ENCODE measurements around the gene GOPC. TPM values are rescaled to one million over a fixed set of nuclear protein-coding genes. Genes with fewer than 3 reads are reported as not detected.
"Not testable (repeated sequence)": the region's sequence is repeated elsewhere in the genome, so short reads cannot be mapped to it uniquely, and the experiment has no call there.

GOPC gene
- total RNA-seq, 1 donor, result 8.6 TPM

DNA sequence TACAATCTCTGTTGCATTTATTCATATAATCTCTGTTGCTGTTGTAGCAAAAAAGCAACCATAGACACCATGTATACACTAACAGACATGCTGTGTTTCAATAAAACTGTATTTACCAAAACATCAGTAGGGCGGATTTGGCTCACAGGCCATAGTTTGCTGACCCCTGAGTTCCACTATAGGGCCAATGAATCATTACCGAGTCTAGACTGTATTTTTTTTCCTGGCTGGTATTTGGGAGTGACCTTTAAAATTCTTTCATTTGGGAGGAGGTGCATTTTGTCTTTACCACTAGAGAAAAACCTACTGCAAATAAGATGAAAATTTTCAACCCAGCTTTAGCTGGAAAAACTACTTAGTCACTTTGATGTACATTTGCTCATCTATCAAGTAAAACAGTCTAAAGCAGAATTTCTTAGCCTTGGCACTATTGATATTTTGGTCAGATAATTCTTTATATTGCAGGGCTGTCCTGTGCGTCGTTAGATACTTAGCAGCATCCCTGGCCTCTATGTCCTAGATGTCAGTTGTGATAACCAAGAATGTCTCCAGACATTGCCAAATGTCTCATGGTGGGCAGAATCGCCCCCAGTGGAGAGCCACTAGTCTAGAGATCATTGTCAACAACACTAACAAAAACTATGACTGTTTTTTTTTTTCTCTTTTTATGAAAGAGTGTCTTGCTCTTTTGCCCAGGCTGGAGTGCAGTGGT, 80.4 kb downstream of the GOPC start:
- no peak overlapping the region for H3K4me3 ChIP-seq (ENCODE audit: low read length)
- no peaks in the 10 kb centered on the region for H3K4me1 ChIP-seq (ENCODE audit: insufficient read depth, low read length)
- no peaks in the 10 kb centered on the region for H3K27me3 ChIP-seq (ENCODE audit: insufficient read depth, low read length)
- H3K9me3 ChIP-seq (ENCODE audit: low read depth, low read length), result no peaks in the 10 kb centered on the region

DNA sequence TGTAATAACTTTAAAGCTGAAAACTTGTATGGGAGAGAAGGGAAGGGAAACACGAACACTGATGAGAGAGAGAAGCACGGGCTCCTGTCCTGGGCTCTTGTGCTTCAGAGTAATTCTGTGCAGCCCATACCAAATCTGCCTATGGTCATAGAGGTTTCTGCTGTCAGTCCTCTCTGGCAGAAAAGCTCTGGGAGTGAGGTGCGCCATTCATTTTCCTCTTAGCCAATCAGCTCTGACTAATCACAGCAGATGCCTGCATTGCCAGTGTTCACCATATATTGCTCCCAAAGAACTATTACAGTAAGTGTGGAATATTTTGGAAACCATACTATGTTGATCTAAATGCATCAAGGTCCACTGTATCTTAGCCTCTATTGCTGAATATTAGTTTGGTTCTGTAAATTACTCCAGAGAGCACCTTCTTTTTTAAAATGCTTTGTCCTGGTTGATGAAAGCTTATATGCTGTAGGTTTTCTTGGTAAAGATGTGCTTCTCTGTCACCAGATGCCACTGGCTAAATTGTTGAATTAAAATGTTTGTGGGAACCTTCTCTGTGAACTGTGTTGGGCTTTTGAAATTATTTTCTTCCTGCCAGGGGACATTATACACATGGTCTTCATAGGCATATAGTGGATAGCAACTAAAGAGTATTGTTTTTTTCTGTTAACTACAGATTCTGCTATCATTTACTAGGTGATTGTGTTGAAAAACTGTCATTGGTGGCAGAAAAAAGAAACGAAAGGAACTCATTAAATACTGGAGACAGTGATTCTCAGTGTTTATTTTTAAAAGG, 81.5 kb downstream of the GOPC start:
- H3K4me3 ChIP-seq (ENCODE audit: low read length), result no peak overlapping the region
- no peaks in the 10 kb centered on the region for H3K4me1 ChIP-seq (ENCODE audit: insufficient read depth, low read length)
- no peaks in the 10 kb centered on the region for H3K9me3 ChIP-seq (ENCODE audit: low read depth, low read length)
- no peaks in the 10 kb centered on the region for H3K27me3 ChIP-seq (ENCODE audit: insufficient read depth, low read length)

DNA sequence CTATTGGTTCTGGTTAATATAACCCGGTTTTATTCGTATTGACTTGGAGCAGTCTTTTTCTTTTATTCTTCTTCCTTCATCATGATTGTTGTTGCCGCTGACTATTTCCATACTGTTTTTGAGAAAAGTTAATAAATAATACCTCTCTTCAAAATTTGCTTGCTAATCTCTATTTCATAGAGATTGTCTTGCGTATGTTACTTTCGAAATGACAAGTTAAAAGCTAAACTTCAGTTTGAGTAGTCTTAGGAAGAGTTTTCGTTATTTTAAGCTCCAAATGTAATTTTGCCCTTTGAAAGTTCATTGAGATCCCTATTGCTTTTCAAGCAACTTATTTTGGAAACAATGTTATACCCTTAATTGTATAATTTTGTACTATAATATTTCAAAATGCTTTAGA, 83.4 kb downstream of the GOPC start:
- Histone ChIP-seq H3K9me3 (ENCODE audit: low read depth, low read length) (no peaks in the 10 kb centered on the region), H3K27me3 (ENCODE audit: insufficient read depth, low read length) (no peaks in the 10 kb centered on the region), H3K4me3 (ENCODE audit: low read length) (no peak overlapping the region), H3K4me1 (ENCODE audit: insufficient read depth, low read length) (no peaks in the 10 kb centered on the region)

DNA sequence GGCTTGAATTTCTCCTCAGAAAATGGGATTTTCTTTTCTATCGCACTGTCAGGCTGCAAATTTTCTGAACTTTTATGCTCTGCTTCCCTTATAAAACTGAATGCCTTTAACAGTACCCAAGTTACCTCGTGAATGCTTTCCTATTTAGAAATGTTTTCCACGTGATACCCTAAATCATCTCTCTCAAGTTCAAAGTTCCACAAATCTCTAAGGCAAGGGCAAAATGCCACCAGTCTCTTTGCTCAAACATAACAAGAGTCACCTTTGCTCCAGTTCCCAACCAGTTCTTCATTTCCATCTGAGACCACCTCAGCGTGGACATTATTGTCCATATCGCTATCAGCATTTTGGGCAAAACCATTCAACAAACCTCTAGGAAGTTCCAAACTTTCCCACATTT, 84.3 kb downstream of the GOPC start:
- not testable (repeated sequence) for H3K4me3 ChIP-seq (ENCODE audit: low read length); H3K9me3 ChIP-seq (ENCODE audit: low read depth, low read length); H3K4me1 ChIP-seq (ENCODE audit: insufficient read depth, low read length); H3K27me3 ChIP-seq (ENCODE audit: insufficient read depth, low read length)

DNA sequence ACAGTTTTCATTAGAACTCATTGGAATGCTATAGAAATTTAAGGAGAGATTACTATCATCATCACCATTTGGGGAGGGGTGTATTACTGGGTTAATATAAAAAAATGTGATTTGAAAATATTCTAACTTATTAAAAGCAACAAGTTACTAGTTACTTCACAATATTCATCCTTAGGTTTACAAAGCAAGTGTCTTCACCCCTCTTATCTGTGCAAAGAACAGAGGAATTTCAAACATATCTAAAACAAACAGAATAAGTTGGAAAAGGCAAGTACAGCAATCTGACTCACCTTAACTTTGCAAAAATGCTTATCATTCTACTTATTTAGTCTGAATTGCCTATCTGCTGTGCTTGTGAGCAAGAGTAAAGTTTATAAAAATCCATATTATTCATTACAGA, 87.0 kb downstream of the GOPC start:
- Histone ChIP-seq H3K4me3 (ENCODE audit: low read length) (no peak overlapping the region), H3K27me3 (ENCODE audit: insufficient read depth, low read length) (no peaks in the 10 kb centered on the region), H3K9me3 (ENCODE audit: low read depth, low read length) (no peaks in the 10 kb centered on the region), H3K4me1 (ENCODE audit: insufficient read depth, low read length) (no peaks in the 10 kb centered on the region)

DNA sequence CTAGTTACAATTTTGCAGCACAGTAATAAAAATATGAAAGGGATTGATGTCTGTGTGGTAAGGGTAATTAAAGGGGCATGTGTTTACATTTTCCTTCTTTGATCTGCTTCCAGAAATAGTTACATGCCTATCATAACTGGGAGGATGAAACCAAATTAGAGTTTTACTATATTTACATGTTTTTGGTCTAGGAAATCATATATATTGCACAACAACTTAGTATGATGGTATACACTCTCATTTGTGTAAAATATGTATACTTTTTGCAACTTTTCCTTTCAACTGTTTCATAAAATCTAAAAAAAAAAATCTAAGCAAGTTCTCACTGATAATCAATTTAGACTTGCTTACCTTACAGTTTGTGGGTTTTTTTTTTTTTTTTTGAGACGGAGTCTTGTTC, 87.7 kb downstream of the GOPC start:
- Histone ChIP-seq H3K27me3 (ENCODE audit: insufficient read depth, low read length) (no peaks in the 10 kb centered on the region), H3K4me1 (ENCODE audit: insufficient read depth, low read length) (no peaks in the 10 kb centered on the region), H3K9me3 (ENCODE audit: low read depth, low read length) (no peaks in the 10 kb centered on the region), H3K4me3 (ENCODE audit: low read length) (no peak overlapping the region)

DNA sequence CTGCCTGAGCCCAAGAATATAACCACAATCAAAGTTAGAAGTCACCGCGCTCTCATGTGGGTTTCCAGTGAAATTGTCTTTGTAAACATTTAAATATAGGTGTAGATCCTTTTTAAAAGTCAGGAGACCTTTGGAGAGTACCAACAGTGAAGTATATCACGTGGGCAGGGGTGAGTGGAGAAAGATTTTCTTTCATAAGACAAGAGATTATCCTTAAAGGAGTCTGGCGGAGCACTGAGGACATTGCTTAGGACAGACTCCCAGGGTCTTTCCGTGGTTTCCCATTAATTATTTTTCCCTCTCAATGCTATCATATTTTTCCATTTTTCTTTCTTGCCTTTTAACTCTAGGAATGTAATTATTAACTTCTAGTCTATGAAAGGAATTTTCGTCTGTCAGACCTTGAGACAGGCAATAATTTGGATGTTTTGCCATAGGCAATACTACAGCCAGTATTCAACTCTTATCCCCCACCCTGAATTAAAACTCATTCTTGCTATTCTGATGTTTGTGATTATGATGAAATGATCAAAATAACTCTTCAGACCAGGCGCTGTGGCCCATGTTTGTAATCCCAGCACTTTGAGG, 88.4 kb downstream of the GOPC start:
- Histone ChIP-seq H3K27me3 (ENCODE audit: insufficient read depth, low read length) (no peaks in the 10 kb centered on the region), H3K4me1 (ENCODE audit: insufficient read depth, low read length) (no peaks in the 10 kb centered on the region), H3K9me3 (ENCODE audit: low read depth, low read length) (no peaks in the 10 kb centered on the region), H3K4me3 (ENCODE audit: low read length) (no peak overlapping the region)

DNA sequence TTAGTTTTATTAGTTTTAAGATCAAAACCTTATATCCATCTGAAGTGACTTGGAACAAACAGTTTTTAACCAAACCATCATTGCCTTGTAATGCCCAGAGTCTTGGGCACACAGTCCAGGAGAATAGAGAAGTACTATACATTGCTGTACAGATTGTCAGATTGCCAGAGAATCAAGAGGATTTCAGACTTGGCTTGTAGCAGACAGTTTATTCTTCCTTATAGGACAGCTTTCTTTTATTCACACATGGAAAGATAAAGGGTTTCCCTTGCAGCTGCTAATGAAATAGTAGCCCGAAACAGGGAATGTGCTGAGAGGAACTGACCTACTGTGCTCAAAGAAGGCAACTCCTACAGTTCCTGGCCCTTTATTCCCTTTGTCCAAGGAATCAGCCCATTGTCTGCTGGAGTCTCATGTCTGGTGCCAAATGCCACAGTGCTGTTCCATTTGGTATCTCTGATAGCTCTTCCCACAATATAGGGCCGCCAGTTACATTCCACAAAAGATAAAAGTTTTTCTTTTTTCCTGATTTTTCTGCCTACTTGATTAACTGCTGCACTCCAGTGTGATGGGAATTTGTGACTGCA, 89.2 kb downstream of the GOPC start:
- Histone ChIP-seq H3K27me3 (ENCODE audit: insufficient read depth, low read length) (no peaks in the 10 kb centered on the region), H3K4me1 (ENCODE audit: insufficient read depth, low read length) (no peaks in the 10 kb centered on the region), H3K4me3 (ENCODE audit: low read length) (no peak overlapping the region), H3K9me3 (ENCODE audit: low read depth, low read length) (no peaks in the 10 kb centered on the region)

DNA sequence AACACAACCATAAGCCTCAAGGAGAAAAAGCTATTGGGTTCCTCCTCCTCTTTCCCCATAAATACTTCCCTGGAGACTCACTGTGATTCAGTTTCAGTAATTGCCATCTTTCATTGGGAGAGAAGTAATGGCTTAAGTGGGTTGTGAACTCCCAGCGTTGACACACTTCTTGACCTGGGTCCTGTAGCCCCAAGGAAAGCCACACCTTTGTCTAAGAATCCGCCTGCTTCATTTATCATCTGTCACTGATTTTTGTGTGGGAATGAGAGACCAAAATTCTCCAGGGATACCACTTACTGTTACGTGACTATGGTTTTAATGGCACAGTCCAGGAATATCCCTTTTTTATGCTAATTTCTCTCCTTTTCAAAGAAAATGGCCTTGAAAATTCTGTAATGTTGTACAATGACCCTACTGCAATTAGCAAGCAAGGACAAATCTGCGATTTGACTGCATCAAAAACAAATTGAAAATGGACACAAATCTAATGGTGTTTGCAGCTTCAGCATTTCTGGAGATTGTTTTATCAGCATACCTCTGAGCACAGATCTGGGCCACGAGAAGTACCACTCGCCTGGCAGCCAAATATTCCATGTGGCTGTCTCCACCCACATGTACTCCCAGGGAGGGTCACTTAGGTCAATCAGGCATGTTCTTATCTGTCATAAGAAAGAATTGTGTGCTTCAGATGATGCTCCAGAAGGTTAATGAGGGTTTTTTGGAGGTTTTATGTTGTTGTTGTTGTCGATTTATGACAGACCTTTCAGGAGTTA, 90.1 kb downstream of the GOPC start:
- no peaks in the 10 kb centered on the region for H3K4me1 ChIP-seq (ENCODE audit: insufficient read depth, low read length)
- H3K4me3 ChIP-seq (ENCODE audit: low read length), result no peak overlapping the region
- no peaks in the 10 kb centered on the region for H3K27me3 ChIP-seq (ENCODE audit: insufficient read depth, low read length)
- no peaks in the 10 kb centered on the region for H3K9me3 ChIP-seq (ENCODE audit: low read depth, low read length)

Other genes starting within 250 kb of the GOPC start
- gene ROS1, start 176.6 kb downstream of the GOPC start, total RNA-seq, result not detected
- gene DCBLD1, start 119.8 kb downstream of the GOPC start, total RNA-seq, result 3.6 TPM
- gene NUS1, start 73.0 kb upstream of the GOPC start, total RNA-seq, result 20.1 TPM

Data from mononuclear cell (primary cell).